ENCODE data around the gene TMEM41B. TPM values are rescaled to one million over a fixed set of nuclear protein-coding genes. Genes with fewer than 3 reads are reported as not detected.
"Not testable (repeated sequence)": the region's sequence is repeated elsewhere in the genome, so short reads cannot be mapped to it uniquely, and the experiment has no call there.

TMEM41B gene
- total RNA-seq, 1 experiment from 2014 or later = 65.1 TPM

DNA sequence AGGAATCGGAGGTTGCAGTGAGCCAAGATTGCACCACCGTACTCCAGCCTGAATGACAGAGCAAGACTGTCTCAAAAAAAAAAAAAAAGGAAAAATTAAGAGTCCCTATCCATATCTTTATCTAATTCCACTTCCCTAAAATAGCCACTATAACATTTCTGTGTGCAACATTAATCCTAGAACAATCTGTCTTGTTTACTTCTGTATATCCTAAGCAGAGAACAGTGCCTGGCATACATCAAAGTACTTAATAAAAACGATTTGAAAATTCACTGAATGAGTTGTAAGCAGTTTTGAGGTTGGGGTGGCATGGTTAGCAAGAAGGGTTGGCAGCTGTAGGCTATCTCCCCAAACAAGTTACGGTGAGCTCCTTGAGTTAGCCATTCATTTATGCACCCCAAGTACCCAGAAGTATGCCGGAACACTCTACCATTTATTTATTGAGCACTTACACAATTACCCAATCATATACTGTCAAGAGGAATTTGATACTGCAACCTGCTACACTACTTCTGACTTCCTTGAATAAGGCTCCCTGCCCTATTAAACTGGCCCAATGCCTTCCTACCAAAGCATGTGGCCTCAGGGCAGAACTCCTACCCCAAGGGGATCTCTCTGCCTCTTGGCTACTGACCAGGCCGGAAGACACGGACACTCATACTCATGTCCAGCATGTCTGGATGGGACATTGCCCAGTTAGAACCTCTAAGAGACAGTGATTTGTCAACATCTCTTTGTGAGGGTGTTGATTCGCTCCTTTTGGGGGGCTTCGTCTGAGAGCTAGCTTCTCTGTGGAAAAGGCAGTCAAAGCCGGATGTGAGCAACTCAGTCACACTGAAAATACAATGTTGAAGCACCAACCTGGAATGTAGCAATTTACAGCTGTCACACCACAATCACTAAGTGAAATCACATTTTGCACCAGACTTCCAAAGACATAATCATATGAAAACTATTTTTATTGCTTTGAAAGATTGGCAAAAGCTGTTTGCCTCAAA, 16.3 kb upstream of the TMEM41B start:
- H3K79me2 ChIP-seq (ENCODE audit: low read depth) = no peaks in the 10 kb centered on the region
- no peaks in the 10 kb centered on the region for H3K36me3 ChIP-seq (ENCODE audit: low read depth)
- H3F3A ChIP-seq (ENCODE audit: insufficient read depth, low read depth) = peaks cover 27% of the 10 kb centered on the region
- ChIA-PET POLR2A (ENCODE audit: unreplicated experiment) (interaction anchor here (0.5 kb wide), 1 partner anchor 974 kb away, joined by 7 read pairs; the partner anchor contains the start of gene ADM), CTCF (interaction anchor here (0.6 to 0.7 kb wide), 2 partner anchors 18 to 223 kb away, joined by 3 to 6 read pairs; no protein-coding TSS in a partner anchor)
- peaks cover 28% of the 10 kb centered on the region for H3K4me1 ChIP-seq (replicated peaks; ENCODE audit: insufficient read depth)
- BruUV-seq (replicated peaks) = TSS peak; percentile 92
- H3K9me2 ChIP-seq (ENCODE audit: insufficient read depth) = no peaks in the 10 kb centered on the region
- peak overlapping the region; percentile 68; the same call in 1 of the 2 replicates for H2AFZ ChIP-seq
- no peaks in the 10 kb centered on the region for H3K9me3 ChIP-seq (ENCODE audit: insufficient read depth, low read depth)
- H3K27me3 ChIP-seq (ENCODE audit: insufficient read depth, low read depth) = no peaks in the 10 kb centered on the region
- TF ChIP-seq, protein P1, sequence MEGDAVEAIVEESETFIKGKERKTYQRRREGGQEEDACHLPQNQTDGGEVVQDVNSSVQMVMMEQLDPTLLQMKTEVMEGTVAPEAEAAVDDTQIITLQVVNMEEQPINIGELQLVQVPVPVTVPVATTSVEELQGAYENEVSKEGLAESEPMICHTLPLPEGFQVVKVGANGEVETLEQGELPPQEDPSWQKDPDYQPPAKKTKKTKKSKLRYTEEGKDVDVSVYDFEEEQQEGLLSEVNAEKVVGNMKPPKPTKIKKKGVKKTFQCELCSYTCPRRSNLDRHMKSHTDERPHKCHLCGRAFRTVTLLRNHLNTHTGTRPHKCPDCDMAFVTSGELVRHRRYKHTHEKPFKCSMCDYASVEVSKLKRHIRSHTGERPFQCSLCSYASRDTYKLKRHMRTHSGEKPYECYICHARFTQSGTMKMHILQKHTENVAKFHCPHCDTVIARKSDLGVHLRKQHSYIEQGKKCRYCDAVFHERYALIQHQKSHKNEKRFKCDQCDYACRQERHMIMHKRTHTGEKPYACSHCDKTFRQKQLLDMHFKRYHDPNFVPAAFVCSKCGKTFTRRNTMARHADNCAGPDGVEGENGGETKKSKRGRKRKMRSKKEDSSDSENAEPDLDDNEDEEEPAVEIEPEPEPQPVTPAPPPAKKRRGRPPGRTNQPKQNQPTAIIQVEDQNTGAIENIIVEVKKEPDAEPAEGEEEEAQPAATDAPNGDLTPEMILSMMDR (conservative IDR thresholded peaks at IDR 0.05) = no peak
- no peak for TF ChIP-seq EZH2 (IDR thresholded peaks at IDR 0.05; ENCODE audit: low read depth)
- intact Hi-C loops (cut with micrococcal nuclease; ENCODE audit: unreplicated experiment) = no loop called here
- peak overlapping the region; percentile 72 for H3K4me2 ChIP-seq
- no peaks in the 10 kb centered on the region for H4K20me1 ChIP-seq (ENCODE audit: insufficient read depth)
- peak; percentile 74 to 90 for DNase-seq
- peak overlapping the region; percentile 93 for H3K27ac ChIP-seq
- no peak overlapping the region; the same call in 1 of the 2 replicates for H3K4me3 ChIP-seq

DNA sequence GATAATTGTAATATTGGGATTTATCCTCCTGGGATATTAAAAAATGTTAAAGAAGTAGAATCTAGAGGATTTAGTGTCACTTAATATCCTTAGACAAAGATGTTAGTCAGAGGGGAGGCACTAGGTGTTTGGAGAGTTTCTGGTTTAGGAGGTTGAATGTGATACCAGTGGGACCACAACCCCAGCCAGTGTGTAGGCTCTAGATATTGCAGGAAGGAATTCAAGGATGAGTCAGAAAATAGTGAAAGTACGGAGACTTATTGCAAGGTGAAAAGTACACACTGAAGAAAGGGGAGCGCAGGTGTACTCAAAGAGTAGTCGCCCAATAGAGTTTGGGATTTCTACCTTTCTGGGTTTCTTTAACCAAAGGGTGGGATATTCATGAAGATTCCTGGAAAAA, 5.7 kb upstream of the TMEM41B start:
- H3K4me1 ChIP-seq (replicated peaks; ENCODE audit: insufficient read depth) = peaks cover 8% of the 10 kb centered on the region
- H4K20me1 ChIP-seq (ENCODE audit: insufficient read depth) = no peaks in the 10 kb centered on the region
- H3K27ac ChIP-seq = peak overlapping the region; percentile 37; the same call in 1 of the 2 replicates
- TF ChIP-seq, protein P1 (conservative IDR thresholded peaks at IDR 0.05) = no peak
- TF ChIP-seq EZH2 (IDR thresholded peaks at IDR 0.05; ENCODE audit: low read depth) = no peak
- peak in 1 of 2 experiments; percentile 41 for DNase-seq
- ChIA-PET POLR2A (ENCODE audit: unreplicated experiment) (no interaction called here), CTCF (no interaction called here)
- no peak overlapping the region for H2AFZ ChIP-seq
- intact Hi-C loops (cut with micrococcal nuclease; ENCODE audit: unreplicated experiment) = no loop called here
- BruUV-seq (replicated peaks) = no TSS peak
- H3K36me3 ChIP-seq (ENCODE audit: low read depth) = no peaks in the 10 kb centered on the region
- H3F3A ChIP-seq (ENCODE audit: insufficient read depth, low read depth) = peaks cover 10% of the 10 kb centered on the region
- no peaks in the 10 kb centered on the region for H3K9me3 ChIP-seq (ENCODE audit: insufficient read depth, low read depth)
- no peak overlapping the region for H3K4me3 ChIP-seq
- H3K9me2 ChIP-seq (ENCODE audit: insufficient read depth) = no peaks in the 10 kb centered on the region
- H3K4me2 ChIP-seq = 0 out of 2 replicates have a peak overlapping the region, but pooled peaks have one; percentile 20
- H3K79me2 ChIP-seq (ENCODE audit: low read depth) = no peaks in the 10 kb centered on the region
- H3K27me3 ChIP-seq (ENCODE audit: insufficient read depth, low read depth) = no peaks in the 10 kb centered on the region

DNA sequence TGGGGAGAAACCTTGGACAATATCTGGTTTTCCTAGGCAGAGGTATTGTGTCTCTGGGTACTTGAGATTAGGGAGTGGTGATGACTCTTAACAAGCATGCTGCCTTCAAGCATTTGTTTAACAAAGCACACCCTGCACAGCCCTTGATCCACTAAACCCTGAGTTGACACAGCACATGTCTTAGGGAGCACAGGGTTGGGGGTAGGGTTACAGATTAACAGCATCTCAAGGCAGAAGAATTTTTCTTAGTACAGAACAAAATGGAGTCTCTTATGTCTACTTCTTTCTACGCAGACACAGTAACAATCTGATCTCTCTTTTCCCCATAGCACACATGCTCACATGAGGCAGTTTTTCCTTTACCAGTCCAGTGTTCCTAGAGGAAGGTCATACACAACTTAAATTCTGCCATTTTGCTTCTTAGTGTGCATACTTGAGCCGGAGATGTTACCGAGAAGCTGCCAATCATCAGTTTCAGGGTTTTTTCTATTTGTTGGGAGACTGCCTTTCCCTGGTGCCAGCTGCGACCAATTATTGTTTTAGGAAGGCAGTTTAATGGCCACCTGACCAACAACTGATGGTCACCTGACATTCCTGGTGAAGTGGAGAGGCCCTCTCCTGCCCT, 5.1 kb upstream of the TMEM41B start:
- H3K27me3 ChIP-seq (ENCODE audit: insufficient read depth, low read depth); intact Hi-C loops (cut with micrococcal nuclease; ENCODE audit: unreplicated experiment); BruUV-seq (replicated peaks); CTCF ChIA-PET; H3K4me3 ChIP-seq; H4K20me1 ChIP-seq (ENCODE audit: insufficient read depth); H2AFZ ChIP-seq; POLR2A ChIA-PET (ENCODE audit: unreplicated experiment); H3K36me3 ChIP-seq (ENCODE audit: low read depth); H3K9me2 ChIP-seq (ENCODE audit: insufficient read depth); H3K9me3 ChIP-seq (ENCODE audit: insufficient read depth, low read depth); DNase-seq; H3K79me2 ChIP-seq (ENCODE audit: low read depth): not testable (repeated sequence)
- Histone ChIP-seq H3K4me1 (replicated peaks; ENCODE audit: insufficient read depth) (peaks cover 10% of the 10 kb centered on the region), H3F3A (ENCODE audit: insufficient read depth, low read depth) (peaks cover 13% of the 10 kb centered on the region), H3K4me2 (0 out of 2 replicates have a peak overlapping the region, but pooled peaks have one; percentile 20), H3K27ac (peak overlapping the region; percentile 37; the same call in 1 of the 2 replicates)

DNA sequence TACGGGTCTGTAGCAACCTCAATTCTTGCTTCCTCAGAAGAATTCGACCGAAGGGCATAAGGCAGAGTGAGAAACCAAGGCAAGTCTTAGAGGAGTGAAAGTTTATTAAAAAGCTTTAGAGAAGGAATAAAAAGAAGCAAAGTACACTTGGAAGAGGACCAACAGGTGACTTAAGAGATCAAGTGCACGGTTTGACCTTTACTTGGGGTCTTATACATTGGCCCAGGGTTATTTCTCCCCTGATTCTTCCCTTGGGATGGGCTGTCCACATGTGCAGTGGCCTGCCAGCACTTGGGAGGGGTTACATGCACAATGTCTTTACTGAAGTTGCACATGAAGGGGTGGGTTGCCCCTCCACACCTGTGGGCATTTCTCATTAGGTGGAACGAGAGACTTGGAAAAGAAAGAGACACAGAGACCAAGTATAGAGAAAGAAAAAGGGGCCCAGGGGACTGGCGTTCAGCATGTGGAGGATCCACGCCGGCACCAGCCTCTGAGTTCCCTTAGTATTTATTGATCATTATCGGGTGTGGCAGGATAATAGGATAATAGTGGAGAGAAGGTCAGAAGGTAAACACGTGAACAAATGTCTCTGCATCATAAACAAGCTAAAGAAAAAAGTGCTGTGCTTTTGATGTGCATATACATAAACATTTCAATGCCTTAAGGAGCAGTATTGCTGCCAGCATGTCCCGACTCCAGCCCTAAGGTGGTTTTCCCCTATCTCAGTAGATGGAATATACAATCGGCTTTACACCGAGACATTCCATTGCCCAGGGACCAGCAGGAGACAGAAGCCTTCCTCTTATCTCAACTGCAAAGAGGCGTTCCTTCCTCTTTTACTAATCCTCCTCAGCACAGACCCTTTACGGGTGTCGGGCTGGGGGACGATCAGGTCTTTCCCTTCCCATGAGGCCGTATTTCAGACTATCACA, 4.3 kb upstream of the TMEM41B start:
- H3K9me3 ChIP-seq (ENCODE audit: insufficient read depth, low read depth); H4K20me1 ChIP-seq (ENCODE audit: insufficient read depth); H3K4me3 ChIP-seq; intact Hi-C loops (cut with micrococcal nuclease; ENCODE audit: unreplicated experiment); DNase-seq; H2AFZ ChIP-seq; CTCF ChIA-PET; H3K79me2 ChIP-seq (ENCODE audit: low read depth); H3K9me2 ChIP-seq (ENCODE audit: insufficient read depth); BruUV-seq (replicated peaks); POLR2A ChIA-PET (ENCODE audit: unreplicated experiment); H3K36me3 ChIP-seq (ENCODE audit: low read depth); H3K27ac ChIP-seq; H3K27me3 ChIP-seq (ENCODE audit: insufficient read depth, low read depth); H3K4me2 ChIP-seq: not testable (repeated sequence)
- Histone ChIP-seq H3F3A (ENCODE audit: insufficient read depth, low read depth) (peaks cover 13% of the 10 kb centered on the region), H3K4me1 (replicated peaks; ENCODE audit: insufficient read depth) (peaks cover 10% of the 10 kb centered on the region)
